GM19468 (cell line): ENCODE data around the gene STK4.

ENCODE experiments used
- ATAC-seq: cut with Tn5 transposase; IDR thresholded peaks from one replicate; pipeline ENCODE4 v1.9.1; 2021; ENCODE audit warnings: mild to moderate bottlenecking, moderate library complexity, moderate number of reproducible peaks; ENCODE audit not compliant: unreplicated experiment; ENCODE audit errors: extremely low read depth

STK4 gene

GRCh38 chr20:44966030-44966961, at the start of gene STK4:
Gene STK4, plus strand, starts transcription at chr20:44966512. Its CDS starts 57 bp downstream, at chr20:44966569.
- peak; percentile 66 for ATAC-seq

GRCh38 chr20:44916586-44916985, 49.7 kb upstream of the STK4 start:
- no peak for ATAC-seq

- ATAC-seq = no peak
Observed at GRCh38 chr20:44917399-44917798, 48.9 kb upstream of the STK4 start.

GRCh38 chr20:44918342-44918741, 48.0 kb upstream of the STK4 start:
- ATAC-seq = no peak

- no peak for ATAC-seq
Observed at GRCh38 chr20:44918761-44919160, 47.6 kb upstream of the STK4 start.

GRCh38 chr20:44921447-44921846, 44.9 kb upstream of the STK4 start:
- no peak for ATAC-seq

GRCh38 chr20:44924541-44924940, 41.8 kb upstream of the STK4 start:
- no peak for ATAC-seq

- ATAC-seq = no peak
Observed at GRCh38 chr20:44928595-44928994, 37.7 kb upstream of the STK4 start.

- no peak for ATAC-seq
Observed at GRCh38 chr20:44930517-44931168, 35.7 kb upstream of the STK4 start.

- ATAC-seq = no peak
Observed at GRCh38 chr20:44931911-44932310, 34.4 kb upstream of the STK4 start.

GRCh38 chr20:44932916-44933315, 33.4 kb upstream of the STK4 start:
- ATAC-seq = no peak

GRCh38 chr20:44936510-44936909, 29.8 kb upstream of the STK4 start:
- no peak for ATAC-seq

GRCh38 chr20:44938637-44939036, 27.7 kb upstream of the STK4 start:
- ATAC-seq = no peak

- ATAC-seq = no peak
Observed at GRCh38 chr20:44941120-44941691, 25.1 kb upstream of the STK4 start.

GRCh38 chr20:44942264-44942973, 23.9 kb upstream of the STK4 start:
- ATAC-seq = no peak

GRCh38 chr20:44943828-44944227, 22.5 kb upstream of the STK4 start:
- ATAC-seq = no peak

- no peak for ATAC-seq
Observed at GRCh38 chr20:44945261-44945660, 21.1 kb upstream of the STK4 start.

- ATAC-seq = no peak
Observed at GRCh38 chr20:44946271-44946852, 19.9 kb upstream of the STK4 start.

GRCh38 chr20:44948107-44948506, 18.2 kb upstream of the STK4 start:
- no peak for ATAC-seq

GRCh38 chr20:44948513-44948912, 17.8 kb upstream of the STK4 start:
- no peak for ATAC-seq
